Left lung (tissue), 10 donors: Measurements from ENCODE around the gene WWC2. TPM values are rescaled to one million over a fixed set of nuclear protein-coding genes. Genes with fewer than 3 reads are reported as not detected.
A peak's percentile ranks its signal among the peaks of the same experiment; 100 is the strongest.

Experiments used
- ATAC-seq: fragments of 200-7000 bp; cut with Tn5 transposase; one replicate; pipeline ENCODE4 v1.9.1; 2020; ENCODE audit warnings: moderate library complexity
- DNase-seq, 4 donors: peaks; one replicate each; pipeline ENCODE4 v3.0.0-alpha.2; 2013 to 2020
- H3K27ac ChIP-seq, 2 donors: fragments of 200-600 bp; sonication (generic) in 1 of 2; one replicate each; pipeline versions ENCODE4 v1.5.0 to v1.8.0; 2020 to 2021
- H3K27me3 ChIP-seq, 2 donors: fragments of 200-600 bp; sonication (generic) in 1 of 2; one replicate each; pipeline versions ENCODE4 v1.5.0 to v1.8.0; 2020 to 2021
- H3K36me3 ChIP-seq, 2 donors: fragments of 200-600 bp; sonication (generic) in 1 of 2; one replicate each; pipeline versions ENCODE4 v1.5.0 to v1.8.0; 2020 to 2021
- H3K4me1 ChIP-seq, 2 donors: fragments of 200-600 bp; one replicate each; pipeline ENCODE4 v1.8.0; 2021
- H3K4me3 ChIP-seq, 2 donors: fragments of 200-600 bp; sonication (generic) in 1 of 2; one replicate each; pipeline versions ENCODE4 v1.5.0 to v1.8.0; 2020 to 2021; ENCODE audit warnings: mild to moderate bottlenecking in 1 of 2
- H3K9me3 ChIP-seq, 2 donors: fragments of 200-600 bp; sonication (generic) in 1 of 2; one replicate each; pipeline versions ENCODE4 v1.5.0 to v1.8.0; 2020 to 2021
- CTCF ChIP-seq, 2 donors: fragments of 200-600 bp; sonication (generic) in 1 of 2; IDR thresholded peaks; one replicate each; pipeline versions ENCODE4 v1.5.0 to v1.8.0; 2021; ENCODE audit warnings: antibody characterized with exemption in 2 of 2
- intact Hi-C, 2 donors: fragments of 100-400 bp; cut with DNase I; formaldehyde crosslinking; loops; one replicate each; pipeline versions ENCODE4 v1.11.2 to v1.14.2; 2022
- polyA plus RNA-seq, 6 donors: library from polyadenylated mRNA; unstranded; fragments of 120-200 nt; gene quantifications; one replicate each; pipeline ENCODE4 v1.2.1, GENCODE V29; 2013; ENCODE audit not compliant: insufficient read length in 6 of 6
- total RNA-seq, 2 donors: library from RNA; stranded (reverse); fragmentation: NEBNext Ultra II Directional; extraction: Animal tissue kit (Norgen Biotek cat#: 25700); gene quantifications; one replicate each; pipeline ENCODE4 v1.2.1, GENCODE V29; 2021
- donor health status: DM: no; HTN: yes; CAD: no.
- donor health status: DM: no; HTN: no; CAD: no.

The WWC2 gene
- total and polyA plus RNA-seq, 8 donors: 39.6 to 96.9 (median 52.3) TPM

GRCh38 chr4:183099537-183100297 lies 660 bp downstream of the WWC2 start:
- no peaks in the 10 kb centered on the region for H3K9me3 ChIP-seq
- peaks cover 0 to 56% of the 10 kb centered on the region in 2 donors for H3K27me3 ChIP-seq
- intact Hi-C loops: no loop called here
- H3K4me1 ChIP-seq: peaks cover 4 to 29% of the 10 kb centered on the region in 2 donors
- H3K4me3 ChIP-seq: peak overlapping the region; percentile 69 to 75
- ATAC-seq (no peak), DNase-seq (peak; percentile 28 to 82 (median 40))
- H3K27ac ChIP-seq: peak overlapping the region; percentile 98
- no peaks in the 10 kb centered on the region for H3K36me3 ChIP-seq
- TF ChIP-seq CTCF (IDR thresholded peaks at IDR 0.05): no peak

- DNase-seq (no peak), ATAC-seq (no peak)
- Histone ChIP-seq H3K4me3 (peak overlapping the region; percentile 69 to 75), H3K4me1 (peaks cover 4 to 29% of the 10 kb centered on the region in 2 donors), H3K27me3 (peaks cover 0 to 56% of the 10 kb centered on the region in 2 donors), H3K36me3 (no peaks in the 10 kb centered on the region), H3K9me3 (no peaks in the 10 kb centered on the region), H3K27ac (peak overlapping the region in 1 of 2 donors; percentile 98)
- TF ChIP-seq CTCF (IDR thresholded peaks at IDR 0.05): no peak
- intact Hi-C loops: no loop called here
These were observed 1.2 kb downstream of the WWC2 start for GRCh38 chr4:183100298-183100599.

- no peaks in the 10 kb centered on the region for H3K36me3 ChIP-seq
- H3K27me3 ChIP-seq: peaks cover 0 to 54% of the 10 kb centered on the region in 2 donors
- H3K4me1 ChIP-seq: peaks cover 4 to 29% of the 10 kb centered on the region in 2 donors
- H3K4me3 ChIP-seq: peak overlapping the region; percentile 69 to 75
- no peaks in the 10 kb centered on the region for H3K9me3 ChIP-seq
- intact Hi-C loops: no loop called here
- no peak for TF ChIP-seq CTCF (IDR thresholded peaks at IDR 0.05)
- ATAC-seq (no peak), DNase-seq (peak in 1 of 4 donors; percentile 18)
- no peak overlapping the region for H3K27ac ChIP-seq
These were observed 1.8 kb downstream of the WWC2 start for GRCh38 chr4:183100827-183101226.

GRCh38 chr4:183101956-183102480 lies 3.0 kb downstream of the WWC2 start:
- intact Hi-C loops: no loop called here
- peak in 1 of 4 donors; percentile 18 for DNase-seq

More at GRCh38 chr4:183101956-183102480, 3.0 kb downstream of the WWC2 start:
- Histone ChIP-seq H3K27ac (no peak overlapping the region), H3K4me1 (peaks cover 4 to 28% of the 10 kb centered on the region in 2 donors), H3K36me3 (no peaks in the 10 kb centered on the region), H3K9me3 (no peaks in the 10 kb centered on the region), H3K4me3 (no peak overlapping the region), H3K27me3 (peaks cover 0 to 42% of the 10 kb centered on the region in 2 donors)
- ATAC-seq: peak; percentile 2
- TF ChIP-seq CTCF (IDR thresholded peaks at IDR 0.05): no peak
